ENCODE measurements around the gene RNU6-9. TPM values are rescaled to one million over a fixed set of nuclear protein-coding genes. Genes with fewer than 3 reads are reported as not detected.
"Not testable (repeated sequence)": the region's sequence is repeated elsewhere in the genome, so short reads cannot be mapped to it uniquely, and the experiment has no call there.

RNU6-9 gene
- total RNA-seq, 4 donors from 2014 or later = not detected

GRCh38 chr19:873561-874041 is 19.7 kb upstream of the RNU6-9 start:
- H3K4me1 ChIP-seq = peaks cover 52% of the 10 kb centered on the region
- TF ChIP-seq POLR2AphosphoS5 (IDR thresholded peaks at IDR 0.05) (no peak), EP300 (IDR thresholded peaks at IDR 0.05) (no peak), POLR2A (IDR thresholded peaks at IDR 0.05) (no peak)
- TF ChIP-seq, protein P1, sequence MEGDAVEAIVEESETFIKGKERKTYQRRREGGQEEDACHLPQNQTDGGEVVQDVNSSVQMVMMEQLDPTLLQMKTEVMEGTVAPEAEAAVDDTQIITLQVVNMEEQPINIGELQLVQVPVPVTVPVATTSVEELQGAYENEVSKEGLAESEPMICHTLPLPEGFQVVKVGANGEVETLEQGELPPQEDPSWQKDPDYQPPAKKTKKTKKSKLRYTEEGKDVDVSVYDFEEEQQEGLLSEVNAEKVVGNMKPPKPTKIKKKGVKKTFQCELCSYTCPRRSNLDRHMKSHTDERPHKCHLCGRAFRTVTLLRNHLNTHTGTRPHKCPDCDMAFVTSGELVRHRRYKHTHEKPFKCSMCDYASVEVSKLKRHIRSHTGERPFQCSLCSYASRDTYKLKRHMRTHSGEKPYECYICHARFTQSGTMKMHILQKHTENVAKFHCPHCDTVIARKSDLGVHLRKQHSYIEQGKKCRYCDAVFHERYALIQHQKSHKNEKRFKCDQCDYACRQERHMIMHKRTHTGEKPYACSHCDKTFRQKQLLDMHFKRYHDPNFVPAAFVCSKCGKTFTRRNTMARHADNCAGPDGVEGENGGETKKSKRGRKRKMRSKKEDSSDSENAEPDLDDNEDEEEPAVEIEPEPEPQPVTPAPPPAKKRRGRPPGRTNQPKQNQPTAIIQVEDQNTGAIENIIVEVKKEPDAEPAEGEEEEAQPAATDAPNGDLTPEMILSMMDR (IDR thresholded peaks at IDR 0.05) = no peak
- no peak overlapping the region for H3K27ac ChIP-seq
- 96% methylated on average over 14 of the region's 22 CpGs for WGBS
- no peaks in the 10 kb centered on the region for H3K9me3 ChIP-seq
- peaks cover 66% of the 10 kb centered on the region for H3K36me3 ChIP-seq
- no peak for DNase-seq (ENCODE audit: low spot score in 2 of 2)
- no peaks in the 10 kb centered on the region for H3K27me3 ChIP-seq
- H3K4me3 ChIP-seq = no peak overlapping the region

DNA sequence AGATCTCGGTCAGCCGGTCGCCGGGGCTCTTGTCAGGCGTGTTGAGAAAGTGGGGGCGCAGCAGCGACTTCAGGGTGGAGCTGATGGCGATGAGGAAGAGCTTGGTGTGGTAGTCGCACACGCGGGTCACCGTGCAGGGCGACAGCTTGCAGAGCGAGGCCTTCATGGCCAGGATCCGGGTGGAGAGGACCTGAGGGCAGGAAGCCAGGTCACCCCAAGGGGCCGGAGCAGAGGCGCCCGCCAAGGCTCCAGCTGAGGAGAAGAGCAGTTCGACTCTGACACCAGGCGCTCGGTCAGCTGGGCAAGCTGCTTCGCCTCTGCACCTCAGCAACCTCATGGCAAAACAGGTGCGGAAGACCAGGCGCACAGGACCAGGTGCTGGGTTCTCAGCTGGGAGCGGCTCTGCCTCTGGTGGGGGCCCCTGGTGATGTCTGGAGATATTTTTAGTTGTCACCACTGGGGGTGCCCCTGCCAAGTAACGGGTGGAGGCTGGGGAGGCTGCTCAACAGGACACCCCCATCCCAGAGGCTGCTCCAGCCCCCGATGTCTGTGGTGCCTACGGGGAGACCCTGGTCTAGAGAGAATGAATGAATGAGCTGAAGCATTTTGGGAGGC is 17.9 kb upstream of the RNU6-9 start:
- Histone ChIP-seq H3K36me3 (peaks cover 69% of the 10 kb centered on the region), H3K4me3 (no peak overlapping the region), H3K4me1 (peaks cover 37% of the 10 kb centered on the region), H3K27me3 (no peaks in the 10 kb centered on the region), H3K9me3 (no peaks in the 10 kb centered on the region), H3K27ac (no peak overlapping the region)
- DNase-seq (ENCODE audit: low spot score in 2 of 2) = no peak
- TF ChIP-seq POLR2A (IDR thresholded peaks at IDR 0.05) = no peak
- TF ChIP-seq EP300 (IDR thresholded peaks at IDR 0.05) = no peak
- TF ChIP-seq, protein P1 (IDR thresholded peaks at IDR 0.05) = no peak
- 96% methylated on average over 21 of the region's 28 CpGs for WGBS

DNA sequence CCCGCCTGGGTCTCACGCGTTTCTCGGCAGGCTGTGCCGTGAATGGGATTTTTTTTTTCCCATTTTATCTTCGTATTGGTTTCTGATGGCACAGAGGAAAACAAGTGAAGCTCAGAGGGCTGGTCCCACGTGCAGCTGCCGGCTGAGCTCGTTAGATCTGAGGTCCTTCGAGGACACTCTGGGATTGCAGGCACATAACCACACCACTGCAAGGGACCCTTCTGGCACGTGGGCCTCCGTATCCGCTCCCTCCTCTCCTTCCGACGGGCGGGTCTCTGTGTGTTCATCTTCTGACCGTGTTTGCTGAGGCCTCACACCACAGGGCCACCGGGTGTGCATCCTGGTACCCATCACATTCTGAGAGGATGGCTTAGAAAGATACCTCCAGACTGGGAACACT is 17.2 kb upstream of the RNU6-9 start:
- no peak overlapping the region for H3K4me3 ChIP-seq
- no peaks in the 10 kb centered on the region for H3K9me3 ChIP-seq
- H3K4me1 ChIP-seq = peaks cover 37% of the 10 kb centered on the region
- H3K27ac ChIP-seq = no peak overlapping the region
- TF ChIP-seq, protein P1 (IDR thresholded peaks at IDR 0.05) = no peak
- TF ChIP-seq POLR2AphosphoS5 (IDR thresholded peaks at IDR 0.05) (no peak), EP300 (IDR thresholded peaks at IDR 0.05) (no peak), POLR2A (IDR thresholded peaks at IDR 0.05) (no peak)
- no peak for DNase-seq (ENCODE audit: low spot score in 2 of 2)
- H3K36me3 ChIP-seq = peaks cover 70% of the 10 kb centered on the region
- H3K27me3 ChIP-seq = no peaks in the 10 kb centered on the region
- WGBS = 86% methylated on average over 18 of the region's 18 CpGs

DNA sequence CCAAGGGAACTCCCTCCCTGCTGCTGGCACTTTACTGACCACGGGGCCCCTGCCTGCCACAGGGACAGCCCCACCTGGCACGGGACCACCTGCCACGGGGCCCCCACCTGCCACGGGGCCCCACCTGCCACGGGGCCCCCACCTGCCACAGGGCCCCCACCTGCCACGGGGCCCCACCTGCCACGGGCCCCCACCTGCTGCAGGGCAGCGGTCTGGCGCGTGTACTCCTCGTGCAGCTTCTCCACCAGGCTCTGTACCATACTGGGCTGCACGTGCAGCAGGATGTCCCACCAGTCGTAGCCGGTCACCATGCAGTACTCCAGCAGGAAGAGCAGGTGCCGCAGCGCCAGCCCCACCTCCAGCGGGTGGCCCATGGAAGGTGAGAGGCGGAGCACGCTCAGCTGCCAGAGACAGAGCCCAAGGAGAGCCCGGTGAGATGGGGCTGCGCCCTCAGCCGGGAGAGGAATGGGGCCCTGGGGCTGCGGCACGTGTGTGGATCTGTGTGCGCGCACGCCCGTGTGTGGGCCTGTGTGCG is 16.4 kb upstream of the RNU6-9 start:
- no peaks in the 10 kb centered on the region for H3K27me3 ChIP-seq
- WGBS = 100% methylated on average over 1 of the region's 29 CpGs
- H3K4me1 ChIP-seq = peaks cover 36% of the 10 kb centered on the region

GRCh38 chr19:877992-878660 is 15.2 kb upstream of the RNU6-9 start:
- H3K9me3 ChIP-seq; H3K4me3 ChIP-seq; H3K27me3 ChIP-seq; H3K27ac ChIP-seq; DNase-seq (ENCODE audit: low spot score in 2 of 2): not testable (repeated sequence)
- H3K4me1 ChIP-seq = peaks cover 25% of the 10 kb centered on the region
- peaks cover 85% of the 10 kb centered on the region for H3K36me3 ChIP-seq
- WGBS = 68% methylated on average over 13 of the region's 23 CpGs

More for the DNA sequence above, 16.4 kb upstream of the RNU6-9 start:
- Histone ChIP-seq H3K4me3 (no peak overlapping the region), H3K9me3 (no peaks in the 10 kb centered on the region), H3K36me3 (peaks cover 73% of the 10 kb centered on the region), H3K27ac (no peak overlapping the region)
- no peak for DNase-seq (ENCODE audit: low spot score in 2 of 2)
- TF ChIP-seq, protein P1 (IDR thresholded peaks at IDR 0.05) = no peak

- H3K27me3 ChIP-seq; H3K4me3 ChIP-seq; H3K27ac ChIP-seq; DNase-seq (ENCODE audit: low spot score in 2 of 2); H3K9me3 ChIP-seq: not testable (repeated sequence)
- Histone ChIP-seq H3K36me3 (peaks cover 86% of the 10 kb centered on the region), H3K4me1 (peaks cover 17% of the 10 kb centered on the region)
- WGBS = 83% methylated on average over 22 of the region's 24 CpGs
These were observed 14.3 kb upstream of the RNU6-9 start for GRCh38 chr19:878751-879561.

All from suprapubic skin (tissue), 4 donors.